Measurements from ENCODE around the gene COL20A1. TPM values are rescaled to one million over a fixed set of nuclear protein-coding genes. Genes with fewer than 3 reads are reported as not detected.

COL20A1 gene
- total and polyA plus RNA-seq, 2 donors (not counting 1 experiment from before 2014, with no cell fraction given), result not detected

- Histone ChIP-seq H3K27me3 (replicated peaks in 1 of 4; ENCODE audit: control extremely low read depth in 1 of 4, control insufficient read depth in 3 of 4, insufficient read depth in 4 of 4, low read length in 3 of 4) (peaks cover 0 to 41% (median 7%) of the 10 kb centered on the region in 4 experiments), H3K4me1 (ENCODE audit: control insufficient read depth in 2 of 2, insufficient read depth in 2 of 2, low read length in 2 of 2) (peaks cover 0 to 9% of the 10 kb centered on the region in 2 donors), H3K4me3 (ENCODE audit: control extremely low read depth in 1 of 5, extremely low read depth in 1 of 5, insufficient read depth in 1 of 5, low read depth in 2 of 5, low read length in 4 of 5) (no peak overlapping the region), H3K4me2 (replicated peaks; ENCODE audit: low read depth, low read length, poor library complexity, severe bottlenecking) (no peak overlapping the region), H3K79me2 (ENCODE audit: control insufficient read depth, insufficient read depth, low read length) (no peaks in the 10 kb centered on the region), H3K9me3 (ENCODE audit: control extremely low read depth in 1 of 3, control insufficient read depth in 2 of 3, insufficient read depth in 1 of 3, low read length in 2 of 3) (peaks cover 0 to 17% (median 0%) of the 10 kb centered on the region in 3 donors), H2AFZ (ENCODE audit: insufficient read depth, low read depth, low read length, poor library complexity, severe bottlenecking) (no peak overlapping the region), H3K9ac (ENCODE audit: low read length) (no peak overlapping the region), H3K27ac (ENCODE audit: low read length in 2 of 2) (no peak overlapping the region), H3K36me3 (replicated peaks in 1 of 2; ENCODE audit: control extremely low read depth in 1 of 2, control insufficient read depth in 1 of 2, extremely low read depth in 1 of 2, insufficient read depth in 2 of 2, low read length in 1 of 2) (no peaks in the 10 kb centered on the region), H4K20me1 (ENCODE audit: control insufficient read depth, insufficient read depth, low read length, poor library complexity, severe bottlenecking) (no peaks in the 10 kb centered on the region)
- Mint-ChIP-seq H3K27me3 (peaks cover 17% of the 10 kb centered on the region), H3K4me1 (peaks cover 4% of the 10 kb centered on the region), H3K4me3 (no peak overlapping the region), H3K27ac (no peak overlapping the region), H3K9me3 (ENCODE audit: insufficient read depth) (no peaks in the 10 kb centered on the region)
- DNase-seq, result no peak
- intact Hi-C loops (cut with micrococcal nuclease), result no loop called here
- no peak for TF ChIP-seq CTCF (IDR thresholded peaks at IDR 0.05)
- no peak for TF ChIP-seq EZH2 (IDR thresholded peaks at IDR 0.05; ENCODE audit: borderline replicate concordance, insufficient read depth, low read depth, low read length, poor library complexity, severe bottlenecking)
- CTCF ChIA-PET, result no interaction called here
- WGBS (ENCODE audit: insufficient coverage), result 89% methylated on average over 19 of the region's 19 CpGs
- POLR2A ChIA-PET, result no interaction called here
- no peak for ATAC-seq (ENCODE audit: low read depth)
Measured at GRCh38 chr20:63363981-63364561, 71.1 kb downstream of the COL20A1 start.

- Histone ChIP-seq H3K79me2 (ENCODE audit: control insufficient read depth, insufficient read depth, low read length) (no peaks in the 10 kb centered on the region), H3K4me2 (replicated peaks; ENCODE audit: low read depth, low read length, poor library complexity, severe bottlenecking) (no peak overlapping the region), H2AFZ (ENCODE audit: insufficient read depth, low read depth, low read length, poor library complexity, severe bottlenecking) (no peak overlapping the region), H3K9me3 (ENCODE audit: control extremely low read depth in 1 of 3, control insufficient read depth in 2 of 3, insufficient read depth in 1 of 3, low read length in 2 of 3) (peaks cover 0 to 12% (median 0%) of the 10 kb centered on the region in 3 donors), H3K4me1 (ENCODE audit: control insufficient read depth in 2 of 2, insufficient read depth in 2 of 2, low read length in 2 of 2) (peaks cover 0 to 9% of the 10 kb centered on the region in 2 donors), H3K27me3 (replicated peaks in 1 of 4; ENCODE audit: control extremely low read depth in 1 of 4, control insufficient read depth in 3 of 4, insufficient read depth in 4 of 4, low read length in 3 of 4) (peaks cover 0 to 32% (median 6%) of the 10 kb centered on the region in 4 experiments), H4K20me1 (ENCODE audit: control insufficient read depth, insufficient read depth, low read length, poor library complexity, severe bottlenecking) (no peaks in the 10 kb centered on the region), H3K4me3 (ENCODE audit: control extremely low read depth in 1 of 5, extremely low read depth in 1 of 5, insufficient read depth in 1 of 5, low read depth in 2 of 5, low read length in 4 of 5) (no peak overlapping the region), H3K27ac (ENCODE audit: low read length in 2 of 2) (no peak overlapping the region), H3K9ac (ENCODE audit: low read length) (no peak overlapping the region), H3K36me3 (replicated peaks in 1 of 2; ENCODE audit: control extremely low read depth in 1 of 2, control insufficient read depth in 1 of 2, extremely low read depth in 1 of 2, insufficient read depth in 2 of 2, low read length in 1 of 2) (no peaks in the 10 kb centered on the region)
- Mint-ChIP-seq H3K27me3 (peaks cover 10% of the 10 kb centered on the region), H3K4me1 (peaks cover 4% of the 10 kb centered on the region), H3K27ac (no peak overlapping the region), H3K4me3 (no peak overlapping the region), H3K9me3 (ENCODE audit: insufficient read depth) (no peaks in the 10 kb centered on the region)
- intact Hi-C loops (cut with micrococcal nuclease), result no loop called here
- 79% methylated on average over 10 of the region's 20 CpGs for WGBS (ENCODE audit: insufficient coverage)
- CTCF ChIA-PET, result no interaction called here
- no peak for ATAC-seq (ENCODE audit: low read depth)
- no peak for DNase-seq
- TF ChIP-seq CTCF (IDR thresholded peaks at IDR 0.05), result no peak
- TF ChIP-seq EZH2 (IDR thresholded peaks at IDR 0.05; ENCODE audit: borderline replicate concordance, insufficient read depth, low read depth, low read length, poor library complexity, severe bottlenecking), result no peak
- POLR2A ChIA-PET, result no interaction called here
Measured at GRCh38 chr20:63364801-63365585, 72.0 kb downstream of the COL20A1 start.

Measured in B cell (primary cell).